Stimulated activated memory B cell treated with anti-CD40 and anti-IgM and Interleukin-4, amounts not matched to agents 10 μg/mL and 1 μg/mL and 100 μg/mL, for 72 hours (primary cell): ENCODE results near the gene KNCN.

Source experiments
- ATAC-seq: fragments of 150-1000 bp; cut with Tn5 transposase; 2 replicates; pipeline ENCODE4 v1.10.0; 2021
- H3K27ac Mint-ChIP-seq: one replicate; pipeline ENCODE4 v1.8.0; 2022; ENCODE audit warnings: mild to moderate bottlenecking, mixed read lengths
- H3K27me3 Mint-ChIP-seq: one replicate; pipeline ENCODE4 v1.8.0; 2022; ENCODE audit warnings: mixed read lengths
- H3K36me3 Mint-ChIP-seq: one replicate; pipeline ENCODE4 v1.8.0; 2022; ENCODE audit warnings: mixed read lengths
- H3K4me1 Mint-ChIP-seq: one replicate; pipeline ENCODE4 v1.8.0; 2022; ENCODE audit warnings: mixed read lengths
- H3K4me3 Mint-ChIP-seq: one replicate; pipeline ENCODE4 v1.8.0; 2022; ENCODE audit warnings: mild to moderate bottlenecking, moderate library complexity, mixed read lengths
- H3K9me3 Mint-ChIP-seq: one replicate; pipeline ENCODE4 v1.8.0; 2022; ENCODE audit warnings: mixed read lengths

Gene KNCN

GRCh38 chr1:46576596-46576995 lies 25.1 kb upstream of the KNCN start:
- H3K9me3 Mint-ChIP-seq: no peaks in the 10 kb centered on the region
- no peak for ATAC-seq
- peaks cover 50% of the 10 kb centered on the region for H3K36me3 Mint-ChIP-seq
- H3K4me3 Mint-ChIP-seq: no peak overlapping the region
- H3K27me3 Mint-ChIP-seq: no peaks in the 10 kb centered on the region
- no peak overlapping the region for H3K27ac Mint-ChIP-seq
- H3K4me1 Mint-ChIP-seq: peaks cover 1% of the 10 kb centered on the region

- Mint-ChIP-seq H3K36me3 (peaks cover 45% of the 10 kb centered on the region), H3K27me3 (no peaks in the 10 kb centered on the region), H3K4me3 (no peak overlapping the region), H3K9me3 (no peaks in the 10 kb centered on the region), H3K4me1 (no peaks in the 10 kb centered on the region), H3K27ac (no peak overlapping the region)
- no peak for ATAC-seq
Observed at GRCh38 chr1:46575778-46576177, 24.3 kb upstream of the KNCN start.

GRCh38 chr1:46575300-46575699 lies 23.9 kb upstream of the KNCN start:
- Mint-ChIP-seq H3K9me3 (no peaks in the 10 kb centered on the region), H3K4me1 (no peaks in the 10 kb centered on the region), H3K27ac (no peak overlapping the region), H3K27me3 (no peaks in the 10 kb centered on the region), H3K4me3 (no peak overlapping the region), H3K36me3 (peaks cover 41% of the 10 kb centered on the region)
- no peak for ATAC-seq

- Mint-ChIP-seq H3K36me3 (peaks cover 54% of the 10 kb centered on the region), H3K4me1 (no peaks in the 10 kb centered on the region), H3K27me3 (no peaks in the 10 kb centered on the region), H3K9me3 (no peaks in the 10 kb centered on the region), H3K4me3 (no peak overlapping the region), H3K27ac (no peak overlapping the region)
- no peak for ATAC-seq
Observed at GRCh38 chr1:46571691-46572225, 20.3 kb upstream of the KNCN start.

- H3K27me3 Mint-ChIP-seq: no peaks in the 10 kb centered on the region
- peaks cover 52% of the 10 kb centered on the region for H3K36me3 Mint-ChIP-seq
- H3K4me3 Mint-ChIP-seq: no peak overlapping the region
- ATAC-seq: no peak
- H3K27ac Mint-ChIP-seq: no peak overlapping the region
- no peaks in the 10 kb centered on the region for H3K9me3 Mint-ChIP-seq
- H3K4me1 Mint-ChIP-seq: no peaks in the 10 kb centered on the region
Observed at GRCh38 chr1:46569884-46570725, 18.7 kb upstream of the KNCN start.

GRCh38 chr1:46569116-46569515 lies 17.7 kb upstream of the KNCN start:
- no peaks in the 10 kb centered on the region for H3K9me3 Mint-ChIP-seq
- H3K27ac Mint-ChIP-seq: no peak overlapping the region
- no peak for ATAC-seq
- H3K27me3 Mint-ChIP-seq: no peaks in the 10 kb centered on the region
- H3K36me3 Mint-ChIP-seq: peaks cover 50% of the 10 kb centered on the region
- H3K4me1 Mint-ChIP-seq: no peaks in the 10 kb centered on the region
- no peak overlapping the region for H3K4me3 Mint-ChIP-seq

GRCh38 chr1:46568461-46568891 lies 17.0 kb upstream of the KNCN start:
- Mint-ChIP-seq H3K4me3 (no peak overlapping the region), H3K4me1 (no peaks in the 10 kb centered on the region), H3K9me3 (no peaks in the 10 kb centered on the region), H3K36me3 (peaks cover 53% of the 10 kb centered on the region), H3K27me3 (no peaks in the 10 kb centered on the region), H3K27ac (no peak overlapping the region)
- no peak for ATAC-seq

- no peak overlapping the region for H3K4me3 Mint-ChIP-seq
- H3K27ac Mint-ChIP-seq: no peak overlapping the region
- H3K36me3 Mint-ChIP-seq: peaks cover 77% of the 10 kb centered on the region
- H3K4me1 Mint-ChIP-seq: no peaks in the 10 kb centered on the region
- ATAC-seq: no peak
- no peaks in the 10 kb centered on the region for H3K9me3 Mint-ChIP-seq
- H3K27me3 Mint-ChIP-seq: no peaks in the 10 kb centered on the region
Observed at GRCh38 chr1:46563341-46563740, 11.9 kb upstream of the KNCN start.

- H3K27me3 Mint-ChIP-seq: no peaks in the 10 kb centered on the region
- no peak overlapping the region for H3K4me3 Mint-ChIP-seq
- no peak for ATAC-seq
- no peaks in the 10 kb centered on the region for H3K9me3 Mint-ChIP-seq
- H3K27ac Mint-ChIP-seq: no peak overlapping the region
- no peaks in the 10 kb centered on the region for H3K4me1 Mint-ChIP-seq
- peaks cover 75% of the 10 kb centered on the region for H3K36me3 Mint-ChIP-seq
Observed at GRCh38 chr1:46562498-46562897, 11.1 kb upstream of the KNCN start.

- ATAC-seq: no peak
- peaks cover 51% of the 10 kb centered on the region for H3K36me3 Mint-ChIP-seq
- H3K4me3 Mint-ChIP-seq: no peak overlapping the region
- H3K27me3 Mint-ChIP-seq: no peaks in the 10 kb centered on the region
- no peaks in the 10 kb centered on the region for H3K9me3 Mint-ChIP-seq
- no peaks in the 10 kb centered on the region for H3K4me1 Mint-ChIP-seq
- H3K27ac Mint-ChIP-seq: no peak overlapping the region
Observed at GRCh38 chr1:46558966-46559365, 7.5 kb upstream of the KNCN start.

GRCh38 chr1:46558141-46558963 lies 6.9 kb upstream of the KNCN start:
- Mint-ChIP-seq H3K9me3 (no peaks in the 10 kb centered on the region), H3K4me1 (no peaks in the 10 kb centered on the region), H3K36me3 (peaks cover 47% of the 10 kb centered on the region), H3K27me3 (no peaks in the 10 kb centered on the region), H3K27ac (no peak overlapping the region), H3K4me3 (no peak overlapping the region)
- ATAC-seq: no peak

- no peak for ATAC-seq
- Mint-ChIP-seq H3K36me3 (peaks cover 38% of the 10 kb centered on the region), H3K9me3 (no peaks in the 10 kb centered on the region), H3K27ac (no peak overlapping the region), H3K4me3 (no peak overlapping the region), H3K27me3 (peaks cover 9% of the 10 kb centered on the region), H3K4me1 (no peaks in the 10 kb centered on the region)
Observed at GRCh38 chr1:46557403-46557802, 6.0 kb upstream of the KNCN start.

GRCh38 chr1:46556822-46557221 lies 5.4 kb upstream of the KNCN start:
- H3K4me3 Mint-ChIP-seq: no peak overlapping the region
- no peaks in the 10 kb centered on the region for H3K4me1 Mint-ChIP-seq
- H3K27ac Mint-ChIP-seq: no peak overlapping the region
- H3K36me3 Mint-ChIP-seq: peaks cover 32% of the 10 kb centered on the region
- ATAC-seq: no peak
- peaks cover 15% of the 10 kb centered on the region for H3K27me3 Mint-ChIP-seq
- no peaks in the 10 kb centered on the region for H3K9me3 Mint-ChIP-seq

- H3K27ac Mint-ChIP-seq: no peak overlapping the region
- no peak for ATAC-seq
- H3K4me3 Mint-ChIP-seq: no peak overlapping the region
- peaks cover 28% of the 10 kb centered on the region for H3K36me3 Mint-ChIP-seq
- no peaks in the 10 kb centered on the region for H3K9me3 Mint-ChIP-seq
- H3K4me1 Mint-ChIP-seq: no peaks in the 10 kb centered on the region
- H3K27me3 Mint-ChIP-seq: peaks cover 23% of the 10 kb centered on the region
Observed at GRCh38 chr1:46555826-46556619, 4.6 kb upstream of the KNCN start.
